DND-41 (cell line): ENCODE data around the gene SND1.

Experiments
- ATAC-seq: fragments of 200-7000 bp; cut with Tn5 transposase; 3 replicates; pipeline ENCODE4 v1.9.1; 2021; ENCODE audit warnings: low read depth; ENCODE audit not compliant: insufficient read depth
- DNase-seq: peaks from one replicate; pipeline ENCODE4 v3.0.0-alpha.2; 2020
- H2AFZ ChIP-seq: 2 replicates; pipeline ENCODE4 v1.6.0; 2012; ENCODE audit warnings: low read depth, low read length
- H3K27ac ChIP-seq: 2 replicates; pipeline ENCODE4 v1.5.1; 2012; ENCODE audit warnings: low read length, inconsistent platforms
- H3K27me3 ChIP-seq: fragments of 200-600 bp; sonication (generic); 2 replicates; pipeline ENCODE4 v1.6.0; 2012; ENCODE audit warnings: low read length, mild to moderate bottlenecking, inconsistent platforms; ENCODE audit not compliant: insufficient read depth, poor library complexity
- H3K36me3 ChIP-seq: 2 replicates; pipeline ENCODE4 v1.5.1; 2012; ENCODE audit warnings: low read length, inconsistent platforms; ENCODE audit not compliant: insufficient read depth
- H3K4me1 ChIP-seq: 2 replicates; pipeline ENCODE4 v1.5.1; 2012; ENCODE audit warnings: mild to moderate bottlenecking, low read length; ENCODE audit not compliant: insufficient read depth
- H3K4me2 ChIP-seq: 2 replicates; pipeline ENCODE4 v1.6.0; 2012; ENCODE audit warnings: mild to moderate bottlenecking, moderate library complexity, low read length, inconsistent platforms; ENCODE audit not compliant: insufficient read depth
- H3K4me3 ChIP-seq, 2 experiments: fragments of 200-600 bp in 1 of 2; shearing (Covaris generic) in 1 of 2; 2 replicates each; pipeline ENCODE4 v1.5.1; 2012 to 2016; ENCODE audit warnings: inconsistent platforms in 2 of 2, low read length in 2 of 2, mild to moderate bottlenecking in 2 of 2, low read depth in 1 of 2, moderate library complexity in 1 of 2
- H3K79me2 ChIP-seq: 2 replicates; pipeline ENCODE4 v1.6.0; 2012; ENCODE audit warnings: low read length, inconsistent platforms; ENCODE audit not compliant: insufficient read depth
- H3K9ac ChIP-seq: 2 replicates; pipeline ENCODE4 v1.6.0; 2012; ENCODE audit warnings: low read depth, mild to moderate bottlenecking, inconsistent platforms, low read length, moderate library complexity
- H3K9me3 ChIP-seq: 2 replicates; pipeline ENCODE4 v1.5.1; 2012; ENCODE audit warnings: low read length, moderate library complexity, mild to moderate bottlenecking, inconsistent platforms; ENCODE audit not compliant: insufficient read depth, severe bottlenecking
- H4K20me1 ChIP-seq: 2 replicates; pipeline ENCODE4 v1.6.0; 2012; ENCODE audit warnings: low read length; ENCODE audit not compliant: insufficient read depth
- CTCF ChIP-seq: IDR thresholded peaks from 2 replicates; pipeline ENCODE4 v1.5.1; 2012; ENCODE audit warnings: borderline replicate concordance, low read length, moderate library complexity, mild to moderate bottlenecking; ENCODE audit not compliant: poor library complexity, severe bottlenecking; ENCODE audit errors: extremely low read depth
- EZH2 ChIP-seq: IDR thresholded peaks from 3 replicates; pipeline ENCODE4 v1.6.1; 2012; ENCODE audit warnings: borderline replicate concordance, low read depth, mild to moderate bottlenecking, moderate library complexity, low read length, inconsistent platforms; ENCODE audit not compliant: severe bottlenecking

SND1 gene

GRCh38 chr7:127705461-127705959, 53.5 kb downstream of the SND1 start:
- Histone ChIP-seq H3K36me3 (peaks cover 97% of the 10 kb centered on the region), H3K4me2 (no peak overlapping the region), H4K20me1 (0 out of 2 replicates have a peak, but pooled peaks cover 3% of the 10 kb centered on the region), H3K4me1 (no peaks in the 10 kb centered on the region), H3K27me3 (no peaks in the 10 kb centered on the region), H3K9ac (no peak overlapping the region), H3K79me2 (no peaks in the 10 kb centered on the region), H3K27ac (no peak overlapping the region), H3K9me3 (peaks cover 10% of the 10 kb centered on the region), H3K4me3 (no peak overlapping the region), H2AFZ (no peak overlapping the region)
- ATAC-seq = no peak
- no peak for DNase-seq
- no peak for TF ChIP-seq CTCF
- no peak for TF ChIP-seq EZH2

- H3K9ac ChIP-seq = no peak overlapping the region
- H2AFZ ChIP-seq = no peak overlapping the region
- no peaks in the 10 kb centered on the region for H3K79me2 ChIP-seq
- TF ChIP-seq EZH2 (no peak), CTCF (no peak)
- no peak overlapping the region for H3K27ac ChIP-seq
- H3K36me3 ChIP-seq = peaks cover 98% of the 10 kb centered on the region
- ATAC-seq = no peak
- DNase-seq = no peak
- no peaks in the 10 kb centered on the region for H3K4me1 ChIP-seq
- no peaks in the 10 kb centered on the region for H3K27me3 ChIP-seq
- H4K20me1 ChIP-seq = 0 out of 2 replicates have a peak, but pooled peaks cover 3% of the 10 kb centered on the region
- no peak overlapping the region for H3K4me3 ChIP-seq
- peaks cover 22% of the 10 kb centered on the region for H3K9me3 ChIP-seq
- H3K4me2 ChIP-seq = no peak overlapping the region
Observed at GRCh38 chr7:127706766-127707165, 54.8 kb downstream of the SND1 start.

GRCh38 chr7:127708201-127708600, 56.2 kb downstream of the SND1 start:
- ATAC-seq (no peak), DNase-seq (no peak)
- Histone ChIP-seq H2AFZ (no peak overlapping the region), H3K36me3 (peaks cover 97% of the 10 kb centered on the region), H4K20me1 (0 out of 2 replicates have a peak, but pooled peaks cover 3% of the 10 kb centered on the region), H3K4me3 (no peak overlapping the region), H3K9me3 (peaks cover 22% of the 10 kb centered on the region), H3K27me3 (no peaks in the 10 kb centered on the region), H3K9ac (no peak overlapping the region), H3K4me1 (no peaks in the 10 kb centered on the region), H3K27ac (no peak overlapping the region), H3K79me2 (no peaks in the 10 kb centered on the region), H3K4me2 (no peak overlapping the region)
- TF ChIP-seq CTCF (no peak), EZH2 (no peak)
